Ishikawa (cell line): Measurements from ENCODE around the gene PIP5K1C.

Source experiments
- CEBPB ChIP-seq: IDR thresholded peaks from 2 replicates; pipeline ENCODE4 v1.6.1; 2012
- CREB1 ChIP-seq: IDR thresholded peaks from 2 replicates; pipeline ENCODE4 v1.6.1; 2012; ENCODE audit warnings: low read depth
- EGR1 ChIP-seq: IDR thresholded peaks from 2 replicates; pipeline ENCODE4 v1.6.1; 2012
- EP300 ChIP-seq: IDR thresholded peaks from 2 replicates; pipeline ENCODE4 v1.6.1; 2012; ENCODE audit warnings: borderline replicate concordance
- FOXM1 ChIP-seq: IDR thresholded peaks from 2 replicates; pipeline ENCODE4 v1.6.1; 2012; ENCODE audit warnings: low read depth, borderline replicate concordance
- NFIC ChIP-seq: IDR thresholded peaks from 2 replicates; pipeline ENCODE4 v1.6.1; 2012
- RAD21 ChIP-seq: IDR thresholded peaks from 2 replicates; pipeline ENCODE4 v1.6.1; 2012; ENCODE audit warnings: low read depth
- TAF1 ChIP-seq: IDR thresholded peaks from 2 replicates; pipeline ENCODE4 v1.6.1; 2012; ENCODE audit warnings: low read depth, mild to moderate bottlenecking
- TCF12 ChIP-seq: IDR thresholded peaks from 2 replicates; pipeline ENCODE4 v1.6.1; 2012; ENCODE audit warnings: low read depth
- TEAD4 ChIP-seq: IDR thresholded peaks from 2 replicates; pipeline ENCODE4 v1.6.1; 2012
- YY1 ChIP-seq: IDR thresholded peaks from 2 replicates; pipeline ENCODE4 v1.6.1; 2012; ENCODE audit warnings: low read depth
- ZBTB7A ChIP-seq: IDR thresholded peaks from 2 replicates; pipeline ENCODE4 v1.6.1; 2012; ENCODE audit warnings: low read depth
- TF ChIP-seq, protein P1 (sequence below): IDR thresholded peaks from 2 replicates; pipeline ENCODE4 v1.6.1; 2012
- TF ChIP-seq, protein P2 (sequence below): IDR thresholded peaks from 2 replicates; pipeline ENCODE4 v1.6.1; 2012; ENCODE audit warnings: low read depth, mild to moderate bottlenecking
- TF ChIP-seq, protein P3 (sequence below): IDR thresholded peaks from 2 replicates; pipeline ENCODE4 v1.6.1; 2012

Gene PIP5K1C

DNA sequence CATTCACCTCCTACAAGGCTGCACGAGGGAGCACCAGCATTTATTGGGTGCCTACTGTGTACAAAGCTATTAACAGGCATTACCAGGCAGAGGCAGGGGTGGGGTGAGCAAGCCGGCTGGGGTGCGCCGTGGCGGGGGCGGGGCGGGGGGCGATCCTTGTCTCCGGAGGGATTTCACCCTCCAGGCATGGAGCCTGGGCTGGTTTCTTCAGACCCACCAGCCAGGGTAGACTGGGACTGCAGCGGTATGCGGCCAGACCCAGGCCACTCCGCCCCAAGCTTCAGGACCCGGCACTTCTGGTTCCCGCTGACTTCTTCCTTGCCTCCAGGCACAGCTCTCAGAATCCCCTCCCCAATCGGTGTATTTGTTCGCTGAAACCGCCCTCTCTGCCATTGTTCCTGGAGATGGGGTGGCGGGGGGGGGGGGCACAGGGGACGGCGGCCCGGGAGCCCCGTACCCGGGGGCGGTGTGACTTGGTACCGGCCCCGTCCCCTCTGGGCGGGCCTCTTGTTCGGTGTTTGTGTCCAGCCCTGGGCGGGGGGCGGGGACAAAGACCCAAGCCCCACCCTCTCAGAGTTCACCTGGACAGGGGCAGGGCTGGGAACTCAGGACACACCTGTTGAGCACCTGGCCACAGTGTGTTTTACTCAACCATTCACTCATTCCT, 22.3 kb upstream of the PIP5K1C start:
- no peak for TF ChIP-seq CEBPB
- TF ChIP-seq NFIC = no peak

DNA sequence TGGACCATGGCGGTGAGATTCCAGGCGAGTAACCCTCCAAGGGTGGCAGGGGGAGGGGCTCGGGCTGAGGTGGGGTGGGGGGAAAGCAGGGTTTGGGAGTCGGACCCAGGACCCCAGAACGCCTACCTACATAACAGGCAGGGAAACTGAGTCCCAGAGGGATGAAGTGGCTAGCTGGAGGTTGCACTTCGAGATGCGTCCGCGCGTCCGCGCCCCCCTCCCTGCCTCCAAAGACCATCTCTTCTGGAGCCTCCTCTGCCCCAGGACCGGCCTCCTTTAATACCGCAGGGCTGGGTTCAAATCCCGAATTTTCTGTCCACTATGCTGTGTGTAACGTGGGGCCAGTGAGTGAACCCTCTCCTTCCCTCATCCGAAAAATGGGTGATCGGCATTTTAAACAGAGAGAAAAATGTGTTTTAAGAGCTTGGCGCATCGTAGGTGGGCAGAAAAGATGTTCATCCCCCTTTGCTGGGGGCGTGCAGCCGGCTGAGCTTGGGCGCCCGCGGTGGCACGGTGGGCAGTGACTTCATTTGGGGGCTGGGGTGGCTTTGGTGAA, 21.7 kb upstream of the PIP5K1C start:
- no peak for TF ChIP-seq CREB1
- TF ChIP-seq FOXM1 = no peak
- TF ChIP-seq EP300 = no peak
- TF ChIP-seq YY1 = no peak
- TF ChIP-seq, protein P1, sequence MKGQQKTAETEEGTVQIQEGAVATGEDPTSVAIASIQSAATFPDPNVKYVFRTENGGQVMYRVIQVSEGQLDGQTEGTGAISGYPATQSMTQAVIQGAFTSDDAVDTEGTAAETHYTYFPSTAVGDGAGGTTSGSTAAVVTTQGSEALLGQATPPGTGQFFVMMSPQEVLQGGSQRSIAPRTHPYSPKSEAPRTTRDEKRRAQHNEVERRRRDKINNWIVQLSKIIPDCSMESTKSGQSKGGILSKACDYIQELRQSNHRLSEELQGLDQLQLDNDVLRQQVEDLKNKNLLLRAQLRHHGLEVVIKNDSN = no peak
- no peak for TF ChIP-seq RAD21
- TF ChIP-seq EGR1 = no peak
- no peak for TF ChIP-seq CEBPB
- TF ChIP-seq, protein P2, sequence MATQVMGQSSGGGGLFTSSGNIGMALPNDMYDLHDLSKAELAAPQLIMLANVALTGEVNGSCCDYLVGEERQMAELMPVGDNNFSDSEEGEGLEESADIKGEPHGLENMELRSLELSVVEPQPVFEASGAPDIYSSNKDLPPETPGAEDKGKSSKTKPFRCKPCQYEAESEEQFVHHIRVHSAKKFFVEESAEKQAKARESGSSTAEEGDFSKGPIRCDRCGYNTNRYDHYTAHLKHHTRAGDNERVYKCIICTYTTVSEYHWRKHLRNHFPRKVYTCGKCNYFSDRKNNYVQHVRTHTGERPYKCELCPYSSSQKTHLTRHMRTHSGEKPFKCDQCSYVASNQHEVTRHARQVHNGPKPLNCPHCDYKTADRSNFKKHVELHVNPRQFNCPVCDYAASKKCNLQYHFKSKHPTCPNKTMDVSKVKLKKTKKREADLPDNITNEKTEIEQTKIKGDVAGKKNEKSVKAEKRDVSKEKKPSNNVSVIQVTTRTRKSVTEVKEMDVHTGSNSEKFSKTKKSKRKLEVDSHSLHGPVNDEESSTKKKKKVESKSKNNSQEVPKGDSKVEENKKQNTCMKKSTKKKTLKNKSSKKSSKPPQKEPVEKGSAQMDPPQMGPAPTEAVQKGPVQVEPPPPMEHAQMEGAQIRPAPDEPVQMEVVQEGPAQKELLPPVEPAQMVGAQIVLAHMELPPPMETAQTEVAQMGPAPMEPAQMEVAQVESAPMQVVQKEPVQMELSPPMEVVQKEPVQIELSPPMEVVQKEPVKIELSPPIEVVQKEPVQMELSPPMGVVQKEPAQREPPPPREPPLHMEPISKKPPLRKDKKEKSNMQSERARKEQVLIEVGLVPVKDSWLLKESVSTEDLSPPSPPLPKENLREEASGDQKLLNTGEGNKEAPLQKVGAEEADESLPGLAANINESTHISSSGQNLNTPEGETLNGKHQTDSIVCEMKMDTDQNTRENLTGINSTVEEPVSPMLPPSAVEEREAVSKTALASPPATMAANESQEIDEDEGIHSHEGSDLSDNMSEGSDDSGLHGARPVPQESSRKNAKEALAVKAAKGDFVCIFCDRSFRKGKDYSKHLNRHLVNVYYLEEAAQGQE = no peak
- TF ChIP-seq, protein P3, sequence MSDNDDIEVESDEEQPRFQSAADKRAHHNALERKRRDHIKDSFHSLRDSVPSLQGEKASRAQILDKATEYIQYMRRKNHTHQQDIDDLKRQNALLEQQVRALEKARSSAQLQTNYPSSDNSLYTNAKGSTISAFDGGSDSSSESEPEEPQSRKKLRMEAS = no peak
- TF ChIP-seq TAF1 = no peak
- TF ChIP-seq NFIC = no peak
- TF ChIP-seq TEAD4 = no peak
- no peak; the same call in 1 of the 2 replicates for TF ChIP-seq ZBTB7A
- TF ChIP-seq TCF12 = no peak

DNA sequence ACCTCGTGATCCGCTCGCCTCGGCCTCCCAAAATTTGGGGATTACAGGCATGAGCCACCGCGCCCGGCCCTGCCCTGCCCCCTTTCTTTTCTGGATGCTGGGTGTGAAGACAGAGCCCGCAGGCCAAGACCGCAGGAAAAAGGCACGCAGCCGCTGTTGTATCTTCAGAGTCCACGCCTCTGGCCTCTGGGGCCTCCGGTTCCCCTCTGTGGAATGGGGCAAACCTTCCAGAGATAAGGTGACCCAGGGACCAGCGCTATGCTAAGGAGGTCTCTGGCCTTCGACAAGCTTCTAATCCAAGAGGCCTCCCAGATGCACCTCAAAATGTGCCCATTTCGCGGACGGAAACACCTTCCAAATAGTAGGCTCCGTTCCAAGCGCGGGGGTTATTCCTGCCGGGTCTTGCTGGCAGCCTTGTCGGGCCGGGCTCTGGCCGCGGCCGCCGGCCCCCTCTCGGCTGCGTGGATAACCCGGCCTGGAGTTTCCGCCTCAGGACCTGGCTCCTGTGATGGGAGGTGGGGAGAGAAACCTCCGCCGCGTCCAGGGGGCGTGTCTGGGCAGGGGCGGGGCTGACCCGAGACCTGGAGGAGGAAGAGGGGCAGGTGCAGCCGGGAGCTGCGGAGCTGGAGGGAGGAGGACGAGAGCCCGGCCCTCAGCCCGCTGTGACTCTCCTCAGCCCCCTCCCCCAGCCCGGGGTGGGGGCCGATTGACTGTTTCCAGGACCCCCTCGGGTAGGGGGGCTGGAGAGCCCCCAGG, 21.0 kb upstream of the PIP5K1C start:
- TF ChIP-seq EP300 (peak; percentile 56; the same call in 1 of the 2 replicates), RAD21 (peak; percentile 34; the same call in 1 of the 2 replicates), FOXM1 (no peak), NFIC (peak; percentile 72), EGR1 (peak; percentile 71), ZBTB7A (peak; percentile 66), TEAD4 (peak; percentile 72), CREB1 (peak; percentile 50), TAF1 (peak; percentile 66), CEBPB (peak; percentile 14; the same call in 1 of the 2 replicates), YY1 (peak; percentile 82), TCF12 (peak; percentile 90)
- TF ChIP-seq, protein P1 = peak; percentile 29; the same call in 1 of the 2 replicates
- TF ChIP-seq, protein P3 = peak; percentile 81
- TF ChIP-seq, protein P2 = no peak

DNA sequence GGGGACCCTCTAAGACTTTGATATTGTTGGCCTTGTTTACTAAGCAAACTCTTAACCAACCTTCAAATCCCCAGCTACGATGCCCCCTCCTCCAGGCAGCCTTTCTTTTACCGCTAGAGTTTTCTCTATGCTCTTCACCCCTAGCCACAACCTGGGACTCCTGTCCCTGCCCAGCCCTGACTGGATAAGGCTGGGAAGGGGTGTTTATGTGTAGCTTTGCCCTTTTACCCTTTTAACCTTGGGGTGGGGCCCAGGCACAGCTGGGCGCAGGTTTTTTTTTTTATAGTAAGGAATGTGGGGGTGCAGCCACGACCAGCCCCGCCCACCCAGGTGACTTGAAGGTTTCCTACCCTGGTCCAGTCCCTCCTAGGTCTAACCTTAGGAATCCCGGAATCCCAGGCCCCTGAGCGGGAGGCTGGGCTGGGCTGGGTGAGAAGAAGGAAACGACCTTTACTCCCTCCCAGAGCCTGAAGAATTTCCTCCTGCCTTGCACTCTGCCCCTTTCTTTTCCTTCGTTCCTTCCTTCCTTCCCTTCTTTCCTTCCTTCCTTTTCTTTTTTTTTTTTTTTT, 20.2 kb upstream of the PIP5K1C start:
- TF ChIP-seq EGR1 (no peak), FOXM1 (no peak), CREB1 (no peak), TEAD4 (0 out of 2 replicates have a peak, but pooled peaks have one; percentile 19), TAF1 (no peak)

DNA sequence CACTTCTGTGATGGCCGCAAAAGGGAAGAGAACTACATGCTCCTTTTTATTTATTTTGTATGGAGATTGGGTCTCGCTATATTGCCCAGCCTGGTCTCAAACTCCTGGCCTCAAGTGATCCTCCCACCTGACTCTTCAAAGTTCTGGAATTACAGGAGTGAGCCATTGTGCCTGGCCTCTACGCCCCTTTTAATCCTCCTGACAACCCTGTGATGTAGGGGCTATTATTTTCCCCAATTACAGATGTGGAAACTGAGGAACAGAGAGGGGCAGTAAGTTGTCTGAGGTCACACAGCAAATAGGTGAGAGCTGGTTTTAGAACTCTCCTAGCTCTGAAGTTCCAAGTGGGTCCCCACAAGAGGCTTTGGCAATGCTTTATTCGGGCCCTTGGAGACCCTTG, 19.6 kb upstream of the PIP5K1C start:
- TF ChIP-seq, protein P1 = no peak
- no peak for TF ChIP-seq RAD21
- TF ChIP-seq EP300 = no peak
